Endothelial cell of umbilical vein (primary cell): ENCODE measurements around the gene CDKL2. TPM values are rescaled to one million over a fixed set of nuclear protein-coding genes. Genes with fewer than 3 reads are reported as not detected.

Experiments used
- BruUV-seq: library from RNA; stranded (reverse); fragments of 400-500 nt; replicated peaks from 2 replicates; lab custom pipeline; 2021; lab: Mats Ljungman, UMichigan
- CTCF ChIA-PET: fragments of 300-600, 350-600 bp; sonication (Branson Sonifier 250); formaldehyde crosslinking; loops from one replicate; lab custom pipeline; 2021; ENCODE audit warnings: antibody characterized with exemption, inconsistent platforms; lab: Charles Lee
- POLR2A ChIA-PET: fragments of 300-600, 350-600 bp; sonication (Branson Sonifier 250); formaldehyde crosslinking; loops from one replicate; lab custom pipeline; 2021; ENCODE audit warnings: antibody characterized with exemption, inconsistent platforms; lab: Charles Lee
- DNase-seq: peaks from one replicate; pipeline ENCODE4 v3.0.0-alpha.2; 2011; ENCODE audit warnings: low read depth, low spot score
- FAIRE-seq: peaks from 2 replicates; lab custom pipeline; 2011; peaks lifted over from hg19 to GRCh38; lab: Jason Lieb, UNC
- H2AFZ ChIP-seq: 2 replicates; pipeline ENCODE4 v1.6.0; 2012; ENCODE audit warnings: low read depth, low read length, control low read depth, inconsistent platforms
- H3K27ac ChIP-seq: 2 replicates; pipeline ENCODE4 v1.5.1; 2011; ENCODE audit warnings: low read depth, mild to moderate bottlenecking, control low read depth, low read length, moderate library complexity; ENCODE audit not compliant: insufficient read depth
- H3K27me3 ChIP-seq, 2 experiments: 2 replicates each; pipeline versions ENCODE4 v1.6.0 to v1.6.1; 2011; ENCODE audit warnings: low read length in 2 of 2, mixed read lengths in 1 of 2; ENCODE audit not compliant: control insufficient read depth in 2 of 2, insufficient read depth in 2 of 2
- H3K36me3 ChIP-seq, 2 experiments: 2 replicates in 1 of 2; 3 replicates in 1 of 2; pipeline ENCODE4 v1.5.1; 2011; ENCODE audit warnings: low read length in 2 of 2, mild to moderate bottlenecking in 1 of 2, moderate library complexity in 1 of 2; ENCODE audit not compliant: control insufficient read depth in 2 of 2, insufficient read depth in 2 of 2; ENCODE audit errors: extremely low read depth in 1 of 2
- H3K4me1 ChIP-seq: 3 replicates; pipeline ENCODE4 v1.5.1; 2011; ENCODE audit warnings: mild to moderate bottlenecking, low read length; ENCODE audit not compliant: control insufficient read depth, insufficient read depth; ENCODE audit errors: extremely low read depth
- H3K4me2 ChIP-seq: 2 replicates; pipeline ENCODE4 v1.6.1; 2011; ENCODE audit warnings: low read length, control low read depth, mixed read lengths; ENCODE audit not compliant: insufficient read depth
- H3K4me3 ChIP-seq, 3 experiments: fragments of 200-600 bp in 1 of 3; sonication (generic), shearing (Covaris generic) in 1 of 3; replicated peaks in 1 of 3; 2 replicates each; pipeline ENCODE4 v1.5.1; 2011 to 2016; ENCODE audit warnings: control low read depth in 3 of 3, low read length in 3 of 3, mild to moderate bottlenecking in 2 of 3, inconsistent platforms in 1 of 3, low read depth in 1 of 3, moderate library complexity in 1 of 3; ENCODE audit not compliant: insufficient read depth in 1 of 3
- H3K79me2 ChIP-seq: 2 replicates; pipeline ENCODE4 v1.6.0; 2012; ENCODE audit warnings: low read length, inconsistent platforms; ENCODE audit not compliant: control insufficient read depth, insufficient read depth
- H3K9ac ChIP-seq: replicated peaks from 2 replicates; pipeline ENCODE3; 2011; ENCODE audit warnings: low read length, control low read depth; ENCODE audit not compliant: insufficient read depth; ENCODE audit errors: extremely low read depth
- H3K9me1 ChIP-seq: replicated peaks from 3 replicates; pipeline ENCODE4 v1.6.0; 2011; ENCODE audit warnings: mild to moderate bottlenecking, low read length; ENCODE audit not compliant: control insufficient read depth, insufficient read depth; ENCODE audit errors: extremely low read depth
- H3K9me3 ChIP-seq: replicated peaks from 2 replicates; pipeline ENCODE4 v1.5.1; 2012; ENCODE audit warnings: low read length, inconsistent platforms; ENCODE audit not compliant: control insufficient read depth, insufficient read depth
- H4K20me1 ChIP-seq: replicated peaks from 2 replicates; pipeline ENCODE3; 2011; ENCODE audit warnings: mild to moderate bottlenecking, low read length; ENCODE audit not compliant: control insufficient read depth, insufficient read depth; ENCODE audit errors: extremely low read depth
- GATA2 ChIP-seq: IDR thresholded peaks from 2 replicates; pipeline ENCODE4 v1.7.0; 2011; ENCODE audit warnings: low read depth, mild to moderate bottlenecking, moderate library complexity, mixed read lengths, low read length; ENCODE audit not compliant: insufficient read length, insufficient read depth
- JUN ChIP-seq: IDR thresholded peaks from 2 replicates; pipeline ENCODE4 v1.6.1; 2011; ENCODE audit warnings: borderline replicate concordance, low read depth; ENCODE audit not compliant: insufficient read length, insufficient read depth
- dilution Hi-C: fragments of 300-500 bp; cut with MboI; formaldehyde crosslinking; loops from one replicate; pipeline ENCODE4 v1.15.0; 2019; ENCODE audit warnings: low sequenced_read_pairs; ENCODE audit not compliant: extremely low pct_ligation_motif_present
- intact Hi-C: fragments of 100-400 bp; cut with micrococcal nuclease; formaldehyde crosslinking; loops from one replicate; pipeline ENCODE4 v1.10.0; 2022
- polyA plus RNA-seq, 4 experiments: library from polyadenylated mRNA; depleted of rRNA in 3 of 4; stranded (reverse) in 3 of 4; unstranded in 1 of 4; fragments of >200 nt; gene quantifications; 2 replicates each; pipeline versions ENCODE4 v1.2.1 to v1.2.3, GENCODE V29; 2011 to 2012; ENCODE audit warnings: missing spikeins in 1 of 4
- total RNA-seq: library from RNA; stranded (reverse); gene quantifications from 2 replicates; pipeline ENCODE4 v1.2.3, GENCODE V29; 2021

Gene CDKL2
- total and polyA plus RNA-seq, 2 donors (not counting 3 experiments of a cell fraction or from before 2014, with no cell fraction given): 0.23 to 0.55 TPM

- no peak for FAIRE-seq
- TF ChIP-seq JUN: no peak
- ChIA-PET CTCF (interaction anchor here (0.9 kb wide), 1 partner anchor 11 kb away, joined by 3 read pairs; no protein-coding TSS in a partner anchor), POLR2A (no interaction called here)
- no peak for DNase-seq
- H2AFZ ChIP-seq: no peak overlapping the region
- dilution Hi-C loops (no loop called here), intact Hi-C loops (no loop called here)
- H3K9me1 ChIP-seq: no peaks in the 10 kb centered on the region
- H3K79me2 ChIP-seq: no peaks in the 10 kb centered on the region
- no peaks in the 10 kb centered on the region for H3K4me1 ChIP-seq
- no peak overlapping the region for H3K9ac ChIP-seq
- H3K27me3 ChIP-seq: peaks cover 2 to 5% of the 10 kb centered on the region in 2 experiments
- H3K4me3 ChIP-seq: no peak overlapping the region
- H3K4me2 ChIP-seq: no peak overlapping the region
- no peaks in the 10 kb centered on the region for H3K9me3 ChIP-seq
- no peak overlapping the region for H3K27ac ChIP-seq
- no peaks in the 10 kb centered on the region for H4K20me1 ChIP-seq
- no peaks in the 10 kb centered on the region for H3K36me3 ChIP-seq
- no TSS peak for BruUV-seq
Measured at GRCh38 chr4:75566911-75567310, 63.4 kb downstream of the CDKL2 start.

DNA sequence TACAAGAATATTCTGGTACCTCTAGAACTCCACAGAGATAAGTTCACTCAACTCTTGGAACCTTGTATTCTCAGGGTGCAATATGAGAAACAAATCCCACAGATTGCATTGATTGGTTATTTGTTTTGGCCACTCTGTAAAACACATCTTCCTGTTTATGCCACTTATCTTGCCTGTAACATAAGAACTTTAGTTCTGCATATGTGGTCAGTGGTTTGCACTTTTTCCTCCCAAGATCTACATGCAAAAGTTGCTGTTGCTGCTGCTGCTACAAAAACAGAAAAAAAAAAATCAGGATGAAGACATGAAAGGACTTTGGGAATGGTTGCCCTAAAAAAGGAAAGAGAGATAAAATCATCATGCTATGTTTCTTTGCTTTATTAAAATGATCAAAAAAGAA, 64.8 kb downstream of the CDKL2 start:
- DNase-seq (no peak), FAIRE-seq (no peak)
- BruUV-seq: no TSS peak
- H4K20me1 ChIP-seq: no peaks in the 10 kb centered on the region
- no peaks in the 10 kb centered on the region for H3K4me1 ChIP-seq
- no peak overlapping the region for H3K4me2 ChIP-seq
- no peak overlapping the region for H3K4me3 ChIP-seq
- H2AFZ ChIP-seq: no peak overlapping the region
- H3K9ac ChIP-seq: no peak overlapping the region
- H3K79me2 ChIP-seq: no peaks in the 10 kb centered on the region
- H3K27me3 ChIP-seq: peaks cover 2 to 6% of the 10 kb centered on the region in 2 experiments
- TF ChIP-seq GATA2: no peak
- dilution Hi-C loops: no loop called here
- intact Hi-C loops: no loop called here
- ChIA-PET CTCF (no interaction called here), POLR2A (no interaction called here)
- H3K9me1 ChIP-seq: no peaks in the 10 kb centered on the region
- no peaks in the 10 kb centered on the region for H3K36me3 ChIP-seq
- H3K9me3 ChIP-seq: no peaks in the 10 kb centered on the region
- no peak overlapping the region for H3K27ac ChIP-seq
